HG02885 (cell line): Measurements from ENCODE around the gene PLCL1.

Source experiments
- ATAC-seq: cut with Tn5 transposase; IDR thresholded peaks from one replicate; pipeline ENCODE4 v1.9.1; 2021; ENCODE audit warnings: mild to moderate bottlenecking; ENCODE audit not compliant: unreplicated experiment, poor library complexity

PLCL1 gene

DNA sequence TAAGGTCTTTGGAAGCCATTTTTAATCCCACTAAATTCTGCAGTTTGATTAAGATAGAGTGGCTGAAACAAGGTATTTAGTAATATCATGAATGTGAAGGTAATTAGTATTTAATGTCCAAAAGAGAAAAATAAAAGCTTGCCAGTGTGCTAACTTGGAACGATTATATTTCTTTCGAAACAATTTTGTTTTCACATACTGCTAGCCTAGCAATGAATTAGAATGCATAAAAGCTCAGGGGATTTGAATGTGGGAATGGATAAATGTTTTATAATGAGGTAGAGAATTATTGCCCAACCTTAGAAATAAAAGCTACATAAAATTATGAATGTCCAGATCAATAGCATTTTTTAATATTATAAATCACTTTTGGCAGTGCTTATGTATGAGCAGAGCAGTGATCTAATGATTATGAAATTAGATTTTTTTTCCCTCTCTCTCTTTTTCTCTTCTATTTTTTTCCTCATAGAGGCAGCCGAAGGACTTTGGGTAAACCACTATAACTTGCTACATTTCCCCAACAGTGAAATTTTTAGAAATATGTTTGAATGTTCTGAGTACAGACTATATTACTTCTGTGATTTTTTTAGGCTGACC lies 75.5 kb downstream of the PLCL1 start:
- ATAC-seq: no peak

DNA sequence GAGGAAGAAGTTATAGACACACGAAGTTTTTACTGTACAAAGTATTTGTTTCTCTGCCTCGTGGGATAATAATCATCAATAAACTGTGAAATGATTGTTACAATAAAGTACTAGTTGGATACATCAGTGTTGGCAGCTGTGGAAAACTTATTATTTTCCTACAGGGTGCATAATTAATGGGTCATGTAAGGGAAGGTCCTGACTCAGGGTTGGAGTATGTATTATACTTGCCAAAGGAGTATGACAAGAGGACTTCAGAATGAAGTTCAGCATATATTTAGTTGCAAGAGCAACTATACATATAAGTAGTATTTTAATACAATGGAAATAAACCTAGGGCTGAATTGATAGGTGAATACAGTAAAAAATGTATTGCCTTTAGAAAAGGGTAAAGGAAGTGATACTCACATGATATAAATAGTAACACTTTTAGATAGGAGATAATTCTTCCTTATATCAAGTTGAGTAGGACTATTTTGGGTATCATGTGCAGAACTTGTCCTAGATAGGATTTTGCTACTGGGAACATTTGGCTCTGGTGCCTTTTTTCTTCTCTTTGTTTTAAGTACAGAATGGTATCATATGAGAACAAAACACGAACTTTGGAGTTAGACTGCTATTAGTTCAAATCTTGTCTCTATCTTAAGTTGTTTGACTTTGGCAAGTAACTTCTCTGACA lies 79.1 kb downstream of the PLCL1 start:
- no peak for ATAC-seq

DNA sequence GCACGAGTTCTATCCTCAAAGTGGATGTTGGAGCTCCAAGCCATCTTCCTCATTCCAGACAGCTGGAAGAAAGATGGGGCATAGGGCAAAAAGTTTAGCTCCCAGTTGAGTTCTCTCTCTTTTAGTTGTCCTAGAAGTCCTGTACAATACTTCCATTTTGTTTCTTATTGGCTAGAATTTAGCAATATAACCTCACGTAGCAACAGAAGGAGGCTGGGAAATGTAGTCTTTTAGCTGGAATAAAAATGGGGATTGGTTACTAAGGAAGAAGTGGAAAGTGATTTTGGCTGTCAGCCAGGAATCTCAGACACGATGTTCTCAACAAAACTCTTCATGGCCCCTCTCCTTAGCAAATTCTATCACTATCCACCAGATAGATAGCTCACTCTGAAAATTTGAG lies 79.9 kb downstream of the PLCL1 start:
- no peak for ATAC-seq

DNA sequence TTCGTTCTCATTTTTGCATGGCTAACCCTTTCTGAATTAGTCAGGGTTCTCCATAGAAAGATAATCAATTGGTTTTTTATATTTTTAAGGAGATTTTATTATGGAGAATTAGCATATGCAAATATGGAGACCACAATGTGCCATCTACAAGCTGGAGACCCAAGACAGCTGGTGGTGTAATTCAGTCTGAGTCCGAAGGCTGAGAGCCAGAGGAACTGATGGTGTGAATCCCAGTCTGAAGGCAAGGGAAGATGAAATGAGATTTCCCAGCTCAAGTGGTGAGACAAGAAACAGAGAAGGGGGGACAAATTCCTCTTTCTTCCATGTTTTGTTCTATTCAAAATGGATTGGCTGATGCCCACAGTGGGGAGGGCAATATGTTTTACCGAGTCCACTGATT lies 80.7 kb downstream of the PLCL1 start:
- no peak for ATAC-seq

DNA sequence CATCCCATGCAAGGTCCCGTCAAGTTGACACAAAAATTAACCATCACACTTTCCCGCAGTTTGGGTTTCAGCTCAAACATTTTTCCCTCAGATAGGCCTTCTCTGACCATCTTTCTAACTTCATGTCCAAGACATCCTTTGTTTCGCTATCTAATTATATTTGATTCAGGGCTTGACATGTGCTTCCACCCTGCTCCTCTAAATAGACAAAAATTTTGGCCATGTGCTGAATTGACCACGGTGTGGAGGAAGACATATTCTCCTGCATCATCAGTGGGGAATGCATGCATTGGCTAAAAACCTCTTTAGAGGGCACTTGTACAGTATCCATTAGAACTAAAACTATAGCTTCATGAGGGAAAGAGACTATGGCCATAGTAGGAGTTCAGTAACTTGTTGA lies 81.2 kb downstream of the PLCL1 start:
- ATAC-seq: no peak

DNA sequence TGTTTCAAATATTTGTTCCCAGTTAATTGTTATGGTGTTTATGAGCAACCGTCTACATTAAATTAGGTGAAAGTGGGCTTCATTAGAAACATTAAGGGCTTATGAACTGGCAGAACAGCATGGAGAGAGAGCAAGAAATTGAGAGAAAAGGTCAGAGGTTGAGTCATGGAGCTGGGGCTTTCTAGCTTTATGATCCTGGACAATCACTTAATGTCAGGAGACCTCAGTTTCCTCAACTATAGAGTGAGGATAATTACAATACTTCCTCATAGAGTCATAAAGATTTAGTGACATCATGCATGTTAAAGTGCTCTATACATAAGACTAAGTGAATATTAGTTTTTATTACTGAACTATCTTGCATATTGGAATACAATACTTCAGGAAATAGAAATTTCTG lies 83.9 kb downstream of the PLCL1 start:
- ATAC-seq: no peak

DNA sequence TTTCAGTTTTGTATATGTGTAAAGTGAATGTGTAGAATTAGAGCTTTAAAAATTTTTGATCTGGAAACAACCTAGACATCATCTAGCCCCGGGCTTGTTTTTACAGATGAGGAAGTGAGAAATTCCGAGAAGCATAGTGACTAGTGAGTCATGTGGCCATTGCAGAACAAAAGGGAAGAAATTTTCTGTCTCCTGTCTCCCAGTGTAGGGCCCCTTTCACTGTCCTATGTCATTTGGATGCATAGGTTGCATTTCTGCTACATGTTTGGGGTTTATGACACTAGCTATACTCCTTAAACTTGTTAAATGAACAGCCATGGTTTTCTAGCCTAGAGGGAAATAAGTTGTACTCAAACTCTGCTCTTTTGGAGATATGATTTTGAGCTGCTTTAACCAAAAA lies 84.6 kb downstream of the PLCL1 start:
- peak; percentile 98 for ATAC-seq

DNA sequence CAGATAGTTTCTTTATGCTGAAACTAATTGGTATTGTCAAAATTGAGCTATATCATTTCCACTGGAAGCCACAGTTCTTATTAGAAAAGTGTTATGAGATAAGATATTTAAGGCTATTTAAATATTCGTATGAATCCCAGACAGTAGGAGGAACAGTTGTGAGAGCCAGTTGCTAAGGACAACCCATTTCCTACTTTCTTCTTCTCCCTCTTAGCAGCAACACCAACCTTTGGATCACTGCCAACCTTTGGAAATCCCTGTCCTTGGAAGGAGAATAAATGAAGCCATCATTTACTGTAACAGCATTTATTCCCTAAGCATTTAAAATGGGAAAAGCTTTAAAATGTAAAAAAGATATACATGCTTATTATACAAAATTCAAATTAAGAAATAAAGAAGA lies 85.8 kb downstream of the PLCL1 start:
- ATAC-seq: no peak

DNA sequence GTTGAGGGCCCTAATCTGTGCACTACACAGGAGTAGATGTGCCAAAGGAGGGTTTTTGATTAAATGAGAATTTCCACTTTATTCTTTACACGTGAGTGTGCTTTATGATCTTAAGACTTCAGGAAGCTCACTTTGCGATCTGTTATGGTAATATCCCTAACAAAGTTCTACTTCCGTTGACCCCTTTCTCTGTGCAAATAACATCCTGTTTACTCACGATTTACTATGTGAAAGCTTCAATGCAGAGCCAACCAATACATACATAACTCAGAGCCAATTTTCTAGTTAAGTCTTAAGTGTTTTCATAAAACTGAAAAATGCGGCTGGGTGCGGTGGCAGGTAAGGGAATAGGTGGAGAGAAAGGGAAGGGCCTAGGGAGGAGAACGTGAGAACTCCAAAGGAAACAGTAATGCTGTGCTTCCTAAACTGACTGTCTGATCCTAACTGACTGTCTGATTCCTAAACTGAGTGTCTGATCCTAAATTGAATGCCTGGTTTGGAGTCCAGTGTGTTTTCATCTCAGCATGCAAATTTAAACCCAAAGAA lies 87.6 kb downstream of the PLCL1 start:
- ATAC-seq: no peak

DNA sequence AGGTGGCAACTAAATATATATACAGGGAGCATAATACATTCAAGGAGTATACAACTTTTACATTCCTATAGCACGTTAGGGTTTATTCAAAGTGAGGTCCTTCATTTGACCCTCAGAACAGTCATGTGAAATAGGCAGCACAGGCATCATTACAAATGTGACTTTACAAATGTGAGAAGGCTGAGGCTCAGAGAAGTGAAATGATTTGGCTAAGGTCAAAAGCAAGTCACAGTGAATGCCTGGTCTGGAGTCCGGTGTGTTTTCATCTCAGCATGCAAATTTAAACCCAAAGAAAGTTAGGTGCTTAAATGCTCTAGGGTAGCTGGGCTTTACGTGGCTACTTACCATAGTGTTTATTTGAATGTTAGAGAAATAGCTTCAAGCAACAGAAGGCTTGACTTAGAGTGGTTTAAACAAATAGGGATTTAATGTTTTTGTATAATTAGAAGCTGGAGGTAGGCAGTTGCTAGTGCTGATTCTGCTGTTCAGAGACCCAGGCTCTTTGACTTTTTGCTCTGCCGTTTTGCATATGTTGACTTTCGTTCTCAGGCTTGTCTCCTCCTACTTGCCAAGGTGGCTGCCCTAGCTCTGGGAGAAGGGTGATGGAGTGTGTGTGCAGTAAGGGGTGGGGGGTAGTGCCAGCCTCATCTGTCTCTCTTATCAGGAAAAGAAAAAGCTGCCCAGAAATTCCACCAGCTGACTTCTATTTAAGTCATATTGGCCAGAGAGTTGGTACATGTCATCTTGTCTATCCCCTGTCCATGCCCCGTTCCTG lies 89.2 kb downstream of the PLCL1 start:
- peak; percentile 43 for ATAC-seq

DNA sequence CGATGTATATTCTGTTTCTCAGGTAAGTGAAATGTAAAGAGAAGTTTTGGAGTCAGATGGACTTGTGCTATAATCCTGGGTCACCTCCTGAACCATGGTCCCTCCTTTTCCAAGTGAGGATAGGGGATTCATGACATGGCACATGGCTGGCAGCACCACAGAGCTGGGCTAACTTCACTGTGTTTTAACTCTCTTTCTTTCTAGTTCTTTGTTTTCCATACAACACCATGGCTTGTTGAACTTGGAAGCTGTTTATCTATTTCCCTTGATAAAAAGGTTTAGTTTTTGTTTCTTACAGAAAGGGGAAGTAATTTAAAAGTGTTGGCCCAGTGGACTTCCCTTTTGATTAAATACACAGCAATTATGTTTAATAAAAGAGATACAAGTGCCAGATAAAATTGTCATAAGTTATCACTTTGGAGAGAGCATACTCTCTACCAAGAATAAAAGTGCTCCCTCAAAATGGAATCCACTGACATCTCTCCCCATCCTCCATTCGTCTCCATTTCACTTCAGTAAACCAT lies 90.4 kb downstream of the PLCL1 start:
- ATAC-seq: no peak

DNA sequence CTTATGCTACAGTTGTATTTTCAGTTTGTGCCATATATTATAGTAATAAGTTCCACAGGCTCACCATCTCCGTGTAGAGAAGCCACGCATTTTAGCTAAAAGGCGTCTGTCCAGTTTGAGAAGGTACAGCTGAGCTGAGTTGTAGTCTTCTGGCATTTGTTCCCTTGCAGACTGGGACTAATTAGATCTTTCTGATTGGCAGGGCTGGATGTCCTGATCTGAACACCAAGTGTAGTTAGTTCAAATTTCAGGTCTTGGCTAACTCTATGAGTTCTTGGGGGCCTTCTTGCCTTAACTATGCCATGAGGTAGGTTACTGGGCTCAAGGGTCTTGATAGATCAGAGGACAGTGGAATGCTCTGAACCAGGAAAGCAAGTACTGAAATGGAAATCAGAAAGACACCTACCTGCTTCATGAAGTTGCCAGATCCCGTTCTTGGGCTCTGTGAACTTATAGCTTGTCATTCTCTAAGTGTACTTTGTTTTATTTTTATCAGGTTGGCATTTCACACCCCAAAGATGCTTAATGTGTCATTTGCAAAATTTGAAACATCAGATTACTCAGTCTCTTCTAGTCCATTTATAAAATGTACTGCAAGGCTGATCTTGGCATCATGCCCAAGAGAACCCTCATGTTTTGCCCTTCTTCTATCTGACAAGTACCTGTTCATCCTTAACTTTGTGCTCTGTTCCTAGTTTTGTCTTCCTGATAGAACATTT lies 93.7 kb downstream of the PLCL1 start:
- no peak for ATAC-seq

DNA sequence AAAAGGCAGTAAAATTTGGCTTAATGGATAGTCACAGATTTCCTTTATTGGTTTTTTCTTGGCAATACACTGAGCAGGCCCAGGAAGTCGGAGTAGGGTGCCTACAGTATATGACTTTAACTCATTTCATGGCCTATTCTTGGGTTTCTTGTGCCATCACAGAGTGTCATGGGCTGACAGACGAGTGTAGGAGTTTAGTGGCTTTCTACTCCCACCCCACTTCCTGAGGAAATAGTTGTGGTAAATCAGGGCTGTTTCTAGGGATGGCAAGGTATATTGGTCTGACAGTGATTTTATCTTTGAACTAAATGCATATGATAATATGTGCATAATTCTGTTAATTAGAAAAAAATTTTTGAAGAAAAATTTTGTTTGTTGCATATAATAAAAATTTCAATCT lies 100.1 kb downstream of the PLCL1 start:
- peak; percentile 78 for ATAC-seq

DNA sequence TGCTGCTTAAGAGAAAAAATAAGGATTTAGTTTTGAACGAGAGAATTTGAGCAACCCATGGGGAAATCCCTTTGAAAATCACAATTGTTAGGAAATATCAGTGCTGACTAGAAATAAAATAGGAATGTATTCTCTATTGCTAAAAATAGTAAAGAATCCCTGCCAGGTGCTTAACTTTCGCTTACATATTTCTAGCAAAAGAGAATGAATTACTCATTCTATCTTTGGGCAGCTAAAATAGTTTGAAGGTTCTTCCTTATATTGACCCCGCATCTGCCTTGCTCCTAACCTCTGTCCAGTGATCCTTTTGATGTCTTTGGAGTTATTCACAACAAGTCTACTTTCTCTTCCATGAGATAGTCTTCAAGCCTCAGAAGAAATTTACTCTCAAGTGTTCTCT lies 103.8 kb downstream of the PLCL1 start:
- no peak for ATAC-seq

DNA sequence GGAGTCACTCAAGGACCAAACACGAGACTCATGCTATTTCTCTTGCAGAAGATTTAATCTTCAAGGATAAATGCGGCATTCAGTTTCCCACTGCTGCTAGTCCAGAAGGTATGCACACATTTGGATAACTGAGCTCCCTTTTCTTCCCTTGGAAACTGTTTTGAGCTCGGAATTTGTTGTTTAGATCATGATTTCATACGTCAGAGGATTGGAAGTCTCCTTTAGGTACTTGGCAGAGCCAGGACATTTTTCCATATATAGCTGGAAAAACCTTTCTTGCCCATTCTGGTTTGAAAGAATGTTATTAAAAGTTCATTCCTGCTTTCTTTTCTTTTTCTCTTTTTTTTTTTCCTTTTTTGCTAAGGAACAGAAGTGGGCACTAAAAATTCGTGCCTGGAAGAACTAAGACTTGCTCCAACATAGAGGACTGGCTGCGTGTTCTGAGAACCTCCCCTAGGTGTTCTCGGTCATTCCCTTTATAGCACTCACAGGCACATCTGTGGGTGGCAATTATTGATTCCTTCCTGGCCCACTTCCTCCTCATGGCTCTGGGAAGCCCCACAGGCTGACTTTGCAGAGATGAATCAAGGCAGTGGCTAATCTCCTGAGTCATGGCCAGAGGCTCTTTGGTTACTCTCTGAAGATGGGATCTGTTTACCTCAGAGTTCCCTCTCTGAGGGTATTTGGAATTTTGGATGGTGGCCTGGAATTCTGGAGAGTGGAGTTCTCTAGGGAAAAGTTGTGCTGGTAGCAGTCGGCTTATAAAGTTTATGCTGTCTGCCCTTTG lies 104.8 kb downstream of the PLCL1 start:
- no peak for ATAC-seq

DNA sequence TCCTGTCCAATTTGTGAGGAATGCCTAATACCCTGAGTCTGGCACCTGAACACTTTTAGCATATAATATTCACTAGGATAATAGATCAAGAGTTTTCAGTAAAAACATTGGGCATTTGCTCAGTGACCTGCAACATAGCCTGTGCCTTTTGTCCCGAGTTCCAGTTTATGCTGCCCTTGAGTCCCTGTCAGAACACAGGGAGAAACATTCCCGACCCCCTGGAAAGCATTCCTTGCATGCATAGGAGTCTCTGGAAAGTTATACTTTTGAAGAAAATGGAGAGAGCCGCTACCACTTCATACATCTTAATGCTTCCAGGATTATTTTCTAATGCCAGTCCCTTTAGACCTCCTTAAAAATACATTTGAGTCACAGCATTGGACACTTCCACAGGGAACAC lies 107.3 kb downstream of the PLCL1 start:
- no peak for ATAC-seq

DNA sequence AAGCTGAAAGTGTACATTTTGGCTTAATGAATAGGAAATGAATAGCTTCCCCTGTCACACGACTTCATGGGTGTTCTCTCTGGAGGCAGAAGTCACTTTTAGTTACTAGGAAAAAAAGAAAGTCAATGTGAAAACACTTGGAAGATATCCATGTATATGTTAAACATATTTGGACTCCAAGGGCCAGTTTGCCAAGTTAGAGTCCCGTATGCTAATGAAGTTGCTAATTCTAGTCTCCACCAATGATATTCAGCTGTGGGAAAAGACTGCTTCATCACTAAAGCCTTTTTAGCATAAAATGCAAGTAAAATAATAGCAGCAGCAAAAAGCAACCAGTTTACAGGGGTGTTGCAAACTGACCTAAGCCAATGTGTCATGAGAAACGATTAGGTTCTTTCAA lies 108.7 kb downstream of the PLCL1 start:
- ATAC-seq: no peak

DNA sequence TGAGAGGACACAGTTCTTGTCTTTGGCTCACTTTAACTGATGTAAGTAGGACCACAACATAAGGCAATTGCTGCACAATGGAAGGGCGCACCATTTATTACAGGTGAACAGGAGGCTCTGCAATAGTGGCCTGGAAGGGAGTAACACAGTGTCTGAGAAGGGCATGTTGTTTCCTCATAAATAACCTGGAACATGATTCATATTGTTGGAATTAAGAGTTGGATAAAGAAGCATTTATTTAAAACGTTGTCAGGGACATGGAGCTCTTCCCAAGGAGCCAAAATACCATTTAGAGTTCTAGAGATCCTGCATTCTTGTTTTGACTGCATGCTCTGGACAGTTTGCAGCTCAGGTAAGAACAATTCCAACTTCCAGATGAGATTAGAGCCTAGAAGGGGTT lies 110.4 kb downstream of the PLCL1 start:
- no peak for ATAC-seq

DNA sequence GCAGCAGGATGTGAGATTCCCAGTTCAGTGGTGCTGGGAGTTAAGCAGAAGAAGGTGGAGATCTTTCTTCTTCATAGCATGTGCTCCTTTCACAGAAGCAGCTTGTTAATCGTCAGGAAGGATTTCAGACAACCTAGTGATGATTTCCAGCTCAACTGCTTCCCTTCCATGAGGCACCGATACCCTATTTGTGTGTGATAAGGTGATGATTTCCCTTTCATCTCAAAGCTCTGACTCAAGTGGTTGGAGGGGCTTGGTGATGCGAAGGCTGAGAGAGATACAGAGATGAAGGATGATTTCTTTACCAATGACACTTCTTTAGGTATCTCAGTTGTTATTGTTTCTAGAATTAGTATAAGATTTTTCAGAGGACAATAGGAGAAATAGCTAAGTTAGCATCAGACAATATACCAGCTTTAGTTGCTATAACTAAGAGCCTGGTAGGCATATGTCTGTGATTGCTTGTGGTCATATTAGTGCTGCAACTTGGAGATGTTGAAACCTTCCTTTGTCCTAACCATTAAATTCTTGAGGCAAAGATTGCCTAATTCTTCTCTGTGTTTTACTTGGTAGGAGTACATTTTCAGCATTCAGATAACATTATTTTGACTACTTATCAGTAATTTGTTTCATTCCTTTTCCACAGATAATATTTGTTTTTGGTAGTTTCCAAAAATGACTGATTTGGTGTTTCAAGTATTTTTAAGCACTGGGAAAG lies 111.3 kb downstream of the PLCL1 start:
- no peak for ATAC-seq
